ENCODE measurements around the gene SMPDL3A. TPM values are rescaled to one million over a fixed set of nuclear protein-coding genes. Genes with fewer than 3 reads are reported as not detected.
A peak's percentile ranks its signal among the peaks of the same experiment; 100 is the strongest.

Gene SMPDL3A
- total and polyA plus RNA-seq, 2 of the 13 experiments (the other 11 are each of a cell fraction or from before 2014, with no cell fraction given): 7.8 to 17.3 TPM

DNA sequence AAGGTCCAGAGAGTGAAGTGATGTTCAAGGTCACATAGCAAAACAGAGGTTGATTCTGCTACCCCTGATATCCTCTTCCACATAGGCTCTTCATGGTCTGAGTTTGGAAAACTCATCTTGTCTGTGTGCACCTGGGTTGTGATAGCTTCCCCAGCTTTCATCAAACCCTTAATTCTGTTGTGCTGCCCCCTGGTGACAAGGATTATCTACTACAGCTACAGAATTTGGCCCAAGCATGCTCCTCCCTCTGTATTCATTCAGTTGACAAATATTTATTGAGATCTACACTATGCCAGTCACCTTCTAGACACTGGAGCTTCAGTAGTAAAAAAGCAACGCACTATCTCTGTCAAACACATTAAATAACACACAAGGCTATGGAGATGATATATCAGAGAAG is 50.4 kb downstream of the SMPDL3A start (continued):
- TF ChIP-seq, protein P1, sequence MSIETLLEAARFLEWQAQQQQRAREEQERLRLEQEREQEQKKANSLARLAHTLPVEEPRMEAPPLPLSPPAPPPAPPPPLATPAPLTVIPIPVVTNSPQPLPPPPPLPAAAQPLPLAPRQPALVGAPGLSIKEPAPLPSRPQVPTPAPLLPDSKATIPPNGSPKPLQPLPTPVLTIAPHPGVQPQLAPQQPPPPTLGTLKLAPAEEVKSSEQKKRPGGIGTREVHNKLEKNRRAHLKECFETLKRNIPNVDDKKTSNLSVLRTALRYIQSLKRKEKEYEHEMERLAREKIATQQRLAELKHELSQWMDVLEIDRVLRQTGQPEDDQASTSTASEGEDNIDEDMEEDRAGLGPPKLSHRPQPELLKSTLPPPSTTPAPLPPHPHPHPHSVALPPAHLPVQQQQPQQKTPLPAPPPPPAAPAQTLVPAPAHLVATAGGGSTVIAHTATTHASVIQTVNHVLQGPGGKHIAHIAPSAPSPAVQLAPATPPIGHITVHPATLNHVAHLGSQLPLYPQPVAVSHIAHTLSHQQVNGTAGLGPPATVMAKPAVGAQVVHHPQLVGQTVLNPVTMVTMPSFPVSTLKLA (IDR thresholded peaks at IDR 0.05): no peak
- peak; percentile 81 for TF ChIP-seq STAG1 (CRISPR knock-in tag; IDR thresholded peaks at IDR 0.05)

GRCh38 chr6:122839906-122840305 is 50.8 kb downstream of the SMPDL3A start:
- no peaks in the 10 kb centered on the region for H3K79me2 ChIP-seq (ENCODE audit: insufficient read depth, low read length)
- WGBS (ENCODE audit: low lambda C conversion rate): 3% methylated on average over 5 of the region's 8 CpGs
- intact Hi-C loops (cut with micrococcal nuclease; ENCODE audit: unreplicated experiment): loop anchor here (1.0 to 10.0 kb wide), 4 partner anchors 96 to 348 kb away; partner anchors contain the start of gene PKIB
- FAIRE-seq (no peak), DNase-seq (ENCODE audit: low spot score) (no peak), ATAC-seq (peak; percentile 83)
- no peaks in the 10 kb centered on the region for H3K36me3 ChIP-seq (replicated peaks in 1 of 2; ENCODE audit: control insufficient read depth in 1 of 2, insufficient read depth in 2 of 2, low read length in 2 of 2)
- peaks cover 0 to 14% of the 10 kb centered on the region in 2 experiments; a peak in 2 of 5 replicates for H3K27me3 ChIP-seq (ENCODE audit: control insufficient read depth in 1 of 2, insufficient read depth in 2 of 2, low read length in 2 of 2)
- CTCF ChIA-PET (ENCODE audit: low intra/inter-chr PET ratio, low total read pairs): interaction anchor here (1.1 to 3.9 kb wide), 9 partner anchors 42 to 348 kb away, joined by 3 to 119 read pairs (median 6); partner anchors contain the start of gene SMPDL3A
- no peaks in the 10 kb centered on the region for H3K9me3 ChIP-seq (ENCODE audit: low read length)
- no peak overlapping the region for H3K27ac ChIP-seq (ENCODE audit: extremely low read length, insufficient read depth, low read length)
- BruUV-seq (replicated peaks): no TSS peak
- H2AFZ ChIP-seq (ENCODE audit: low read length): no peak overlapping the region
- no peak overlapping the region for H3K4me2 ChIP-seq (ENCODE audit: low read depth, low read length)
- POLR2A ChIA-PET: interaction anchor here (1.8 to 2.0 kb wide), 2 partner anchors 51 to 96 kb away, joined by 5 to 18 read pairs; partner anchors contain the start of gene SMPDL3A
- 0 out of 2 replicates have a peak, but pooled peaks have one; percentile 2 for TF ChIP-seq ZNF790 (CRISPR knock-in tag; IDR thresholded peaks at IDR 0.05; ENCODE audit: borderline replicate concordance)
- no peak for TF ChIP-seq ZNF891 (CRISPR knock-in tag; IDR thresholded peaks at IDR 0.05)
- no peaks in the 10 kb centered on the region for H4K20me1 ChIP-seq (ENCODE audit: insufficient read depth, low read length)
- H3K4me3 ChIP-seq (replicated peaks in 1 of 3; ENCODE audit: insufficient read depth in 1 of 3, low read depth in 2 of 3, low read length in 3 of 3): no peak overlapping the region
- no peak overlapping the region for H3K9ac ChIP-seq (ENCODE audit: insufficient read depth, low read depth, low read length)
- H3K4me1 ChIP-seq (ENCODE audit: insufficient read depth, low read length): no peaks in the 10 kb centered on the region
- in situ Hi-C loops (cut with HindIII; ENCODE audit: extremely low pct_ligation_motif_present, low pct_unique_long_range_greater_than_20kb): loop anchor here (5.0 to 25.0 kb wide), 3 partner anchors 53 to 353 kb away; partner anchors contain the start of gene SMPDL3A

- Histone ChIP-seq H3K27me3 (ENCODE audit: control insufficient read depth in 1 of 2, insufficient read depth in 2 of 2, low read length in 2 of 2) (no peaks in the 10 kb centered on the region), H3K79me2 (ENCODE audit: insufficient read depth, low read length) (no peaks in the 10 kb centered on the region), H3K36me3 (replicated peaks in 1 of 2; ENCODE audit: control insufficient read depth in 1 of 2, insufficient read depth in 2 of 2, low read length in 2 of 2) (no peaks in the 10 kb centered on the region), H3K27ac (ENCODE audit: extremely low read length, insufficient read depth, low read length) (no peak overlapping the region), H4K20me1 (ENCODE audit: insufficient read depth, low read length) (no peaks in the 10 kb centered on the region), H3K4me2 (ENCODE audit: low read depth, low read length) (no peak overlapping the region), H3K4me1 (ENCODE audit: insufficient read depth, low read length) (no peaks in the 10 kb centered on the region), H3K9ac (ENCODE audit: insufficient read depth, low read depth, low read length) (no peak overlapping the region), H2AFZ (ENCODE audit: low read length) (no peak overlapping the region), H3K9me3 (ENCODE audit: low read length) (no peaks in the 10 kb centered on the region), H3K4me3 (replicated peaks in 1 of 3; ENCODE audit: insufficient read depth in 1 of 3, low read depth in 2 of 3, low read length in 3 of 3) (no peak overlapping the region)
- POLR2A ChIA-PET: no interaction called here
- intact Hi-C loops (cut with micrococcal nuclease; ENCODE audit: unreplicated experiment): no loop called here
- BruUV-seq (replicated peaks): no TSS peak
- CTCF ChIA-PET (ENCODE audit: low intra/inter-chr PET ratio, low total read pairs): no interaction called here
- 50% methylated on average over 9 of the region's 9 CpGs for WGBS (ENCODE audit: low lambda C conversion rate)
- in situ Hi-C loops (cut with HindIII; ENCODE audit: extremely low pct_ligation_motif_present, low pct_unique_long_range_greater_than_20kb): loop anchor here (25.0 kb wide), 1 partner anchor 358 kb away; no protein-coding TSS in a partner anchor
- ATAC-seq: no peak
- FAIRE-seq: no peak
- no peak for DNase-seq (ENCODE audit: low spot score)
- no peak for TF ChIP-seq HNF4G (IDR thresholded peaks at IDR 0.05; ENCODE audit: borderline replicate concordance, low read depth, low read length)
- no peak for TF ChIP-seq HNF4G (CRISPR knock-in tag; IDR thresholded peaks at IDR 0.05; ENCODE audit: borderline replicate concordance, low read depth)
- no peak for TF ChIP-seq XBP1 (CRISPR knock-in tag; IDR thresholded peaks at IDR 0.05)
- no peak for TF ChIP-seq FOXO4 (CRISPR knock-in tag; conservative IDR thresholded peaks at IDR 0.05)
- no peak for TF ChIP-seq ZNF10 (CRISPR knock-in tag; IDR thresholded peaks at IDR 0.05; ENCODE audit: borderline replicate concordance, low read depth)
These were observed 56.4 kb downstream of the SMPDL3A start for GRCh38 chr6:122845464-122845863.
